Omental fat pad (tissue), 4 donors: ENCODE results near the gene ATXN7. TPM values are rescaled to one million over a fixed set of nuclear protein-coding genes. Genes with fewer than 3 reads are reported as not detected.

Source experiments
- ATAC-seq: fragments of 150-250 bp; one replicate; pipeline ENCODE4 v1.9.1; 2016; ENCODE audit warnings: mild to moderate bottlenecking, moderate library complexity; ENCODE audit not compliant: low FRiP score
- DNase-seq: peaks from one replicate; pipeline ENCODE4 v3.0.0-alpha.2; 2019; ENCODE audit warnings: low spot score
- CTCF ChIP-seq, 3 donors: fragments of 450-650 bp; IDR thresholded peaks; one replicate each; pipeline ENCODE4 v1.5.1; 2016 to 2017; ENCODE audit warnings: antibody characterized with exemption in 3 of 3, mild to moderate bottlenecking in 3 of 3, moderate library complexity in 2 of 3
- total RNA-seq, 4 donors: library from RNA; depleted of rRNA; stranded (reverse); fragments of >200 nt; gene quantifications; one replicate each; pipeline ENCODE4 v1.1.0, GENCODE V29; 2016

Gene ATXN7
- total RNA-seq, 4 donors from 2014 or later = 22.5 to 74.5 (median 31.1) TPM

- no peak for TF ChIP-seq CTCF (IDR thresholded peaks at IDR 0.05)
- no peak for ATAC-seq
Measured at GRCh38 chr3:63891518-63891917, 27.9 kb downstream of the ATXN7 start.

GRCh38 chr3:63892773-63893352, 29.2 kb downstream of the ATXN7 start:
- no peak for DNase-seq
- no peak for ATAC-seq
- no peak for TF ChIP-seq CTCF (IDR thresholded peaks at IDR 0.05)

More at GRCh38 chr3:63891518-63891917, 27.9 kb downstream of the ATXN7 start:
- DNase-seq = no peak

- DNase-seq (no peak), ATAC-seq (no peak)
- TF ChIP-seq CTCF (IDR thresholded peaks at IDR 0.05) = no peak
Measured at GRCh38 chr3:63895422-63896189, 31.9 kb downstream of the ATXN7 start.

- no peak for ATAC-seq
- no peak for DNase-seq
Measured at GRCh38 chr3:63896332-63897030, 32.8 kb downstream of the ATXN7 start.

GRCh38 chr3:63900010-63900409, 36.3 kb downstream of the ATXN7 start:
- ATAC-seq = no peak
- no peak for DNase-seq
- TF ChIP-seq CTCF (IDR thresholded peaks at IDR 0.05) = no peak

More at GRCh38 chr3:63896332-63897030, 32.8 kb downstream of the ATXN7 start:
- no peak for TF ChIP-seq CTCF (IDR thresholded peaks at IDR 0.05)

- TF ChIP-seq CTCF (IDR thresholded peaks at IDR 0.05) = no peak
- DNase-seq (no peak), ATAC-seq (no peak)
Measured at GRCh38 chr3:63900459-63900858, 36.8 kb downstream of the ATXN7 start.
